Coronary artery (tissue), 2 donors: ENCODE measurements around the gene SLC25A40.

Experiments
- DNase-seq: peaks from one replicate; pipeline ENCODE4 v3.0.0-alpha.2; 2017; ENCODE audit warnings: low spot score
- H3K27ac ChIP-seq, 2 donors: fragments of 200-600 bp; sonication (generic); one replicate each; pipeline ENCODE4 v1.5.1; 2016 to 2019
- H3K4me3 ChIP-seq: fragments of 200-600 bp; sonication (generic); 2 replicates; pipeline ENCODE4 v1.5.1; 2016; ENCODE audit warnings: mild to moderate bottlenecking, moderate library complexity
- TF ChIP-seq, protein P1 (sequence below): fragments of 200-600 bp; sonication (generic); IDR thresholded peaks from one replicate; pipeline ENCODE4 v1.5.1; 2019; ENCODE audit warnings: antibody characterized with exemption

Gene SLC25A40

DNA sequence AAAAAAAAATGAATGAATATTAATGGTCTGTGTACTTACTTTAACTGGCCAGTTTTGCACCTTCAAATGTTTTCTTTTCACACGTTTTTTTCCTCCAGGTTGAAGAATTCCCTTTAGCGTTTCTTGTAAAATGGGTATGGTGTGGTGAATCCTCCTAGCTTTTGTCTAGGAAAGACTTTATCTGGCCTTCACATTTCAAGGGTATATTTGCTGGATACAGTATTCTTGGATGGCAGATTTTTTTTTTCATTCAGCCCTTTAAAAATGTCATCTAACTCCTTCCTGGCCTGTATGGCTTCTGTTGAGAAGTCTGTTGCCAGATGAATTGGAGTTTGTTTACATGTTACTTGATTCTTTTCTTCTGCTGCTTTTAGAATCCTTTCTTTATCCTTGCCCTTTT, 10.1 kb downstream of the SLC25A40 start:
- Histone ChIP-seq H3K4me3 (no peak overlapping the region), H3K27ac (no peak overlapping the region)
- DNase-seq = no peak
- TF ChIP-seq, protein P1, sequence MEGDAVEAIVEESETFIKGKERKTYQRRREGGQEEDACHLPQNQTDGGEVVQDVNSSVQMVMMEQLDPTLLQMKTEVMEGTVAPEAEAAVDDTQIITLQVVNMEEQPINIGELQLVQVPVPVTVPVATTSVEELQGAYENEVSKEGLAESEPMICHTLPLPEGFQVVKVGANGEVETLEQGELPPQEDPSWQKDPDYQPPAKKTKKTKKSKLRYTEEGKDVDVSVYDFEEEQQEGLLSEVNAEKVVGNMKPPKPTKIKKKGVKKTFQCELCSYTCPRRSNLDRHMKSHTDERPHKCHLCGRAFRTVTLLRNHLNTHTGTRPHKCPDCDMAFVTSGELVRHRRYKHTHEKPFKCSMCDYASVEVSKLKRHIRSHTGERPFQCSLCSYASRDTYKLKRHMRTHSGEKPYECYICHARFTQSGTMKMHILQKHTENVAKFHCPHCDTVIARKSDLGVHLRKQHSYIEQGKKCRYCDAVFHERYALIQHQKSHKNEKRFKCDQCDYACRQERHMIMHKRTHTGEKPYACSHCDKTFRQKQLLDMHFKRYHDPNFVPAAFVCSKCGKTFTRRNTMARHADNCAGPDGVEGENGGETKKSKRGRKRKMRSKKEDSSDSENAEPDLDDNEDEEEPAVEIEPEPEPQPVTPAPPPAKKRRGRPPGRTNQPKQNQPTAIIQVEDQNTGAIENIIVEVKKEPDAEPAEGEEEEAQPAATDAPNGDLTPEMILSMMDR = no peak

DNA sequence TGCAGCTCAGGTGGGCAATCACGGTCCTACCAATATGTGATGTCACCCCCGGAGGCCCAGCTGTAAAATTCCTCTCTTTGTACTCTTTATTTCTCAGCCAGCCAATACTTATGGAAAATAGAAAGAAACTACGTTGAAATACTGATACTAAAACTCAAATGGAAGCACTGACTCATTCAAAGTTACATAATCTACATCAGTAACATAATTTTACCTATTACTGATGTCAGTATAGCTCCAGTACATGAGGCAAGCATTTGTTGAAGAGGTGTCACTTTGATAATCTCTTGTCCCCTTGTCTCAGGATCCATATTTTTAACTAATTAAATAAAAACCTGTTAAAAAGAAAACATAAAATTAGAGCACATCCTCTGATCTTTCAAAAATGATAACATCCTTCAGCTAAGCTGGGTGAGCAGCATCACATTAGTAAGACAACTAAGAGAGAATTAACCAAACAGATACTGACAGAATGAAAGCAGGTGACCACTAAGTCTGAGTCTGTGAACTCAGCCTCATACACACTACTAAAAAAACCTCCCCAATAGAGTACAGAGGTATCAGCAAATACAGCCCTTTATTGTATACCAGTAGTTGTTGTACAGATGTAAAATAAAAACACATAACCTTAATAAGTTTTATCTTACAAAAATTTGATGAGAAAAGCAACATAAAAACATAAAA, 17.6 kb downstream of the SLC25A40 start:
- TF ChIP-seq, protein P1 = no peak
- H3K4me3 ChIP-seq = no peak overlapping the region
- no peak overlapping the region for H3K27ac ChIP-seq
- no peak for DNase-seq

DNA sequence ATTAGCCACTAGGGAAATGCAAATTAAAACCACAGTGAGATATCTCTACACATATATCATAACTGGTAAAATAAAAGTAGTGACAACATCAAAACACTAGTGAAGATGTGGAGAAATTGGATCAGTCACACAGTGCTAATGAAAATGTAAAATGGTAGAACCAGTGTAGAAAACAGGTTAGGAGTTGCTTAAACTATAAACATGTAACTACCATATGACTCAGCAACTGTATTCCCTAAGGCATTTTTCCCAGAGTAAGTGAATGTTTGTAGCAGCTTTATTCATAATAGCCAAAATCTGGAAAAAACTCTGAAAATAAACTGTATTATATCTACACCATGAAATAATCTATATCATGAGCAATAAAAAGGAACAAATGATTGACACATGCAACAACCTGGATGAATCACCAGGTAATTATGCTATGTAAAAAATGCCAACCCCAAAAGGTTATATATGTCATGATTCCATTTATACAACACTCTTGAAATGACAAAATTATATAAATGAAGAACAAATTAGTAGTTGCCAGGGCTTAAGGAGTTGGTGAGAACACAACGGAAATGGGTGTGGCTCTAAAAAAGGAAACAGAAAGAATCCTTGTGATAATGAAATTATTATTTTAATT, 22.8 kb downstream of the SLC25A40 start:
- Histone ChIP-seq H3K27ac (no peak overlapping the region), H3K4me3 (no peak overlapping the region)
- TF ChIP-seq, protein P1 = no peak
- no peak for DNase-seq

DNA sequence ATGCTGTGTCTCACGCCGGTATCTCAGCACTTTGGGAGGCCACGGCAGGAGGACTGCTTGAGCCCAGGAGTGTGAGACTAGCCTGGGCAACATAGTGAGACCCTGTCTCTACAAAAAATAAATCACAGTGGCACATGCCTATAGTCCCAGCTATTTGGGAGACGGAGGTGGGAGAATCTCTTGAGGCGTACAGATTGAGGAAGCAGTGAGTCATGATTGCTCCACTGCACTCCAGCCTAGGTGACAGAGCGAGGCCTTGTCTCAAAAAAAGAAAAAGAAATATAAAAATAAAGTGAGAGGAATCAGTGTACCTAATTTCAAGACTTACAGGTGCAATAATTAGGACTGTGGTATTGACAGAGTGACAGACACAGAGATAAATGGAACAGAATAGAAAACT, 23.9 kb downstream of the SLC25A40 start:
- DNase-seq = no peak
- H3K27ac ChIP-seq = no peak overlapping the region
- H3K4me3 ChIP-seq = no peak overlapping the region
- TF ChIP-seq, protein P1 = no peak

DNA sequence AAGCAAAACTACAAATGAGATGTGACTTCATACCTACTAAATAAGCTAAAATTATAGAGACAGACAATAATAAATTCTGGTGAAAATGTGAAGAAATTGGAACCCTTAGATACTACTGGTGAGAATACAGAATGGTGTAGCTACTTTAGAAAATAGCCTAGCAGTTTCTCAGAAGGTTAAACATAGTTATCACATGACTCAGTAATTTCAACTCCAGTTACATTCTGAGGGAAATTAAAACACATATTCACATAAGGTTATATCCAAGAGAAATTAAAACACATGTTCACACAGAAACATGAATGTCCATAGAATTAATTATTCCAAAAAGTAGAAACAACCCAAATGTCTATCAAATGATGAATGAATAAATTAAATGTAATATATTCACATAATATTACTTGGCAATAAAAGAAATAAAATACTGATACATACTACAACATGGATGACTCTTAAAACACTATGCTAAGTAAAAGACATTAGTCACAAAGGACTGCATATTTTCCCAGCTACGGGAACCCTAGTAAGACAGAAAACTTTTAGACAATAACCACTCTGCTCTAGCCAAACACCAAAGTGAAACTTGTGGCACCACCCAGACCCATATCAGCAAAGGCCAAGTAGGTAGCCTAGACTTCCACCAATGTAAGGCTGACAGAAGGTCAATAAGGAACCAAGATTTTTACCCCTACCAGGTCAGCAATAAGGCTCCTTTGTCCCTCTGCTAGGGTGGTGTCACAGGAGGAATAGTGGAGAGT, 25.1 kb downstream of the SLC25A40 start:
- no peak overlapping the region for H3K4me3 ChIP-seq
- no peak for DNase-seq
- no peak overlapping the region for H3K27ac ChIP-seq
- TF ChIP-seq, protein P1 = no peak

DNA sequence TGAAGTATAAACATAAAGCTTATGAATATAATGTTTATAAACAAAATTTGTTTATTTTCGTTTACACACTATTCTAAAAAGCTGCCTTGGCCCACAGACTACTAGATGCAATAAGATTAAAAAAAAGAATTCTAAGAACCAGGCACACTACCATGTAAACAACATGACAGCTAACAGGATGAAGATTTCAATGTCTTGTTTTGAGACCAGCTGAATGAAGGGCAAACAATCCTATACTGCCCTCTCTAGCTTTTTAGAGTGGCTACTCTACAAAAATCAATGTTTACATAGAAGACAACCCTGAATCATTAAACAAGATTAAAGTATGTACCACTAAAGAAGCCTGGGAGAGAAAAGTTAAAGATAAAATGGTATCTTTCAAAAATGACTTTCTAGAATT, 38.6 kb downstream of the SLC25A40 start:
- TF ChIP-seq, protein P1 = no peak
- Histone ChIP-seq H3K27ac (no peak overlapping the region), H3K4me3 (no peak overlapping the region)
- DNase-seq = no peak
